Thyroid gland (tissue), 4 donors: ENCODE measurements around the gene CCNK.

Experiments
- CTCF ChIP-seq, 6 experiments: fragments of 200-600 bp in 3 of 6; fragments of 450-650 bp in 3 of 6; sonication (generic) in 3 of 6; IDR thresholded peaks; one replicate each; pipeline ENCODE4 v1.5.1; 2016 to 2019; ENCODE audit warnings: antibody characterized with exemption in 6 of 6, mild to moderate bottlenecking in 2 of 6, inconsistent platforms in 1 of 6, moderate library complexity in 1 of 6
- POLR2A ChIP-seq, 2 donors: fragments of 450-650 bp; IDR thresholded peaks; one replicate each; pipeline ENCODE4 v1.6.1; 2017; ENCODE audit warnings: antibody characterized with exemption in 2 of 2, mild to moderate bottlenecking in 2 of 2, moderate library complexity in 1 of 2

DNA sequence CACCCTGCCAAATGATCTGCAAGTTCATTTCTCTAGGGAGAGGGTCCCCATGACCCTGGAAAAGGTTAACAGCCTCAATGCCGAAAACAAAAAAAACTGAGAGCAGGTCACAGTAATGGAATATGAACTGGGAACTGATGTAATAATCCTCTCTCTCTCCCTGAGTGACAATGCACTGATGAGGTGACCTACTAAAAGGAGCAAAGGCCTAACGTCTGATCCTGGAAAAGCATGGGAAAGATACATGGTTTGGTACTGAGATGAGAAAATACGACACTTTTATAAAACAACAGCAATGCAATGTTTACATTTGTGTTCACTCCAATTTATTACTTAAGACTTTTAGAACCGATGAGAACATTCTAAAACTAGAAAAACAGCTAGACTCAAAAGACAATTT, 28.2 kb upstream of the CCNK start:
- TF ChIP-seq CTCF (IDR thresholded peaks at IDR 0.05) = no peak
- no peak for TF ChIP-seq POLR2A (IDR thresholded peaks at IDR 0.05)
